NCI-H226 (cell line): ENCODE measurements around the gene KLK10.

Experiments used
- DNase-seq: peaks from one replicate; pipeline ENCODE4 v3.0.0-alpha.2; 2015

The KLK10 gene, protein sequence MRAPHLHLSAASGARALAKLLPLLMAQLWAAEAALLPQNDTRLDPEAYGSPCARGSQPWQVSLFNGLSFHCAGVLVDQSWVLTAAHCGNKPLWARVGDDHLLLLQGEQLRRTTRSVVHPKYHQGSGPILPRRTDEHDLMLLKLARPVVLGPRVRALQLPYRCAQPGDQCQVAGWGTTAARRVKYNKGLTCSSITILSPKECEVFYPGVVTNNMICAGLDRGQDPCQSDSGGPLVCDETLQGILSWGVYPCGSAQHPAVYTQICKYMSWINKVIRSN

DNA sequence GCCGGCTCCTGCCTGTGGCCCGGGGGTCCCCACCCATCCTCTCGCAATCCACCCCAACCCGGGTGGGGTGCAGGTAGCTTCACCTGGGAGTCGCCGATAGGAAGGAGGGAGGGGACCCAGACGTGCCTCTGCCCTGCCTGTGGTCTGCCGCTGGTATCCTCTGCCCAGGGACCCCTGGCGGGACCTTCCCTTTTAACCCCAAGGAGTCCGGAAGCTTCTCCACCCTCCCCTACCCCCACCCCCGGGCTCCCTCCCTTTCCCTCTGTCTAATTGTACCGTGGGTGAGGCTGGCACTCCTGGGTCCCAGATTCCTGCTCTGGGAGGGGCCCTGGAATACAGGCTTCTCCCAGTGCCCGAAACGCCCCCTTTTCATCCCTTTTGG is at the start of gene KLK10:
Gene KLK10 (minus strand): TSS at position 166 of the 382 bp plus-strand sequence. CDS start 579 bp downstream, outside the sequence.
- DNase-seq, result peak; percentile 85

DNA sequence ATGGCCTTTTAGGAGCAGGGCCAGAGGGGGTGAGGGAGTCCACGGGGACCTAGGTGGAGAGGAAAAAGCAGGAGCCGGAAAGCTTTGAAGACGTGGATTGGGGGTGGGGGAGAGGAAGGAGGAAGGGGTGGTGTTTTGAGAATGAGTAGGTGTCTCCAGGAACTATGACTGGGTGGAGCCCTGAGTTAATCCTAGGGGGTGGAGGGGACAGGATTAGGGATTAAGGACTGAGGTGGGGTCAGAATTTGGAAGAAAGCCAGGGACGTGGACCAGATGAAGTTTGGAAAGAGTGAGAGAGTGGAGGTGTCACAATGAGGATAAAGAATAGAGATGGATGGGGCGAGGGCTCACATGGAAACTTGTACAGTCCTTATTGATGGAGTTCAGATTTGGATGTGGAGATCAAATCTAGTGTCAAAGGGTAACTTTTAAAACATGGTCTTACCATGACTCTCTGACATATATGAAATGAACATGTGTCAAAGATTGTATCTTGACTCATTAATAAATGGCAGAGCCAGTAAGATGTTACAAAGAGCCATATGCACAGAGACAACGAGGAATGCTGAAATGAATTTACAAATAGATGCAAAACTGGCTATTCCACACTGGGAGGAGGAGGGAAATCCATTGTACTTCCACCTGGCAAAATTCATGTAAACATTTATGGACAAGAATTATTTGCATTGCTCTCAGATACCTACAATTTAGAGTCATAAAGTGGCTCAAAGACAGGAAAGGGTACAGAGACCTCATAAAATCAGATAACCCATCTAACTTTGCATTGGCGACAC is 47.1 kb upstream of the KLK10 start:
- no peak for DNase-seq

DNA sequence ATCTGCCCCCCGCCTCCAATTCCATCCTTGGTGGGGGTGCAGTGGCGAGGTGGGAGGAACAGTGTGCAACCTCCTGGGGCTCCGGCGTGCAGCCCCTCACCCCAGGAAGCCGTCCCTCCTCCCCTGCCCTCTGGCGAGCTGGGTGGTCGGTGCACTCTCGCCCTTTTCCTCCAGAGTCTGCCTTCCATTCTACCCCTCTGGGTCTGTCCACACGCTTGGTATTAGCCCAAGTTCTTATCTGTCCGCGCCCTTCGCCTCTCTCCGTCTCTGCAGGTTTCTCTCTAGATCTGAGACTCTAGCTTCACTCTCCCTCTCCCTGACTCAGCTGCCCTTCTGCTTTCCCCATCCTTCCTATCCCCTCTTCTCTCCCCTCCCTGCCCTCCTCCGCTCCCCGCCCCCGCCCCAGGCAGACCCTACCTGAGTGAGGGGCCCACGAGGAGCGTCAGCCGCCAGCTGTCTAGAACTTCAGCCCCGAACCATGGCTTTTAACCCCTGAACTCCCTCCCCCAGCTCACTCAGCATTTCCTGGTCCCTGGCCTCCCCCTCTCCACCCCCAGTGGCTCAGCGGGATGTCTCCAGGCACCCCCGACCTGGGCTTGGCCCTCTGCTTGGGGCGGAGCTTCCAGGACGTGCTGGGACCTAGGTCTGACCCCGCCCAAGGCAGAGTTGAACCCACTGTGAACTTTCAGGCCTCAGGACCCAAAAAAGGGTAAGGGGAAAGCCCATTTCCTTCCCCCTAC is 45.9 kb upstream of the KLK10 start:
- DNase-seq, result no peak

DNA sequence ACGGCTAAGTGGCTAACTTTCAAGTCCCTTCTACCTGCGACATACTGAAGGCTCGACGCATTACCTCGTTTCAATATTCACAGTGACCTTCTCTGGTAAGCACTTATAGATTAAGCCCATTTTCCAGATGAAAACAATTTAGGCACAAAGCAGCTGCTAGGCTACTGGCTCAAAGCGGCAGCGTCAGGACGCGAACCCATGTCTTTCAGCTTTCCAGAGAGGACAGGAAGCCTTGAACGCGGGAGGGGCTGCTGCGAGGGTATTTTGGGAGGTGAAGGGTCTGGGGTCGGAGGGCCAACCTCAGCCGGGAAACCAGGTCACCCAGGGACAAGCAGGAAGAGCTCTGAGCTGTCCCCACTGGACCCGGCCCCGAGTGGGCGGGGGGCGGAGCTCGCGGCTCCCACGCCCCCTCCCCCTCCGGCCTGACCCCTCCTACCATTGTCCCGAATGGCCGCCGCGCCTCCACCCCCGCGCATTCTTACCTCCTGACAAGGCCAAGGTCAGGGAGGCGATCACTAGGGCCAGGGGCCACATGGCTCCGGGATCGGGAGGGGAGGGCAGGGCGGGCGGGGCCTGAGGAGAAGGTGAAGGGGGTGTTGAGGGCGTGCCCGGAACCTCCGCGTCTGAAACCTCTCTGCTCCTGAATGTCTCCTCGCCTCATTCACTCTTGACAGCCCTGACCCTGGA is 45.2 kb upstream of the KLK10 start, which contains the start of gene KLK13:
Gene KLK13 (minus strand): TSS at position 559 of the 687 bp plus-strand sequence. CDS start 25 bp downstream, at position 534.
- DNase-seq, result peak; percentile 20

DNA sequence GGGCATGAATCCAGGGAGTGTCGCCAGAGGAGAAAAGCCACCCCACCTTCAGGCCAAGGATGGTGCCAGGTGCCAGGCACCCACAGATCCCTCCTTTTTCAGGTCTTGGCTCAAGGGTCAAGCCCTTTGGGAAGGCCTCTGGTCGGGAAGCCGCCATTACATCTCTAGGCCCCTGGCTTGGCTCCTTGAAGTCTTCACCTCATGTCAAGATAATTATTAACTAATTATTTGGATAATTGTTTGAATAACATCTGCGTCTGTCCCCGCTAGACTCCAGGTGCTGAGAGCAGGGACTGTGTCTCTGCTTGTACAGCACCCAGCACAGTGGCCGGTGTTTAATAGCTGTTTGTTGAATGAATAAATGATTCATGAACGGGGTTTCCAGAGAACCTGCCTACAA is 44.2 kb upstream of the KLK10 start:
- no peak for DNase-seq

DNA sequence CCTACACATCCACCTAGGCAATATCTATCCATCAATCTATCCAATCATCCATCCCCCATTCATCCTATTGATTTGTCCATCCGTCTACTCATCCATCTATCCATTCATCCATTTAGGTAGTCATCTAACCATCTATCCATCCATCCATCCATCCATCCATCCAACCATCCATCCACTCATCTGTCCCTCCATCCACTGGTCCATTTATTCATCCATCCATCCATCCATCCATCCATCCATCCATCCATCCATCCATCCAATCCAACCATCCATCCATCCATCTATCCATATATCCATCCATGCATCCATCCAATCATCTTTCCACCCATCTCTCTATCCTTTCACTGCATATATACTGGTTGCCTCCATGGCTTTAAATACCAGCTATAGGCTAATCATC is 41.5 kb upstream of the KLK10 start:
- DNase-seq, result no peak

DNA sequence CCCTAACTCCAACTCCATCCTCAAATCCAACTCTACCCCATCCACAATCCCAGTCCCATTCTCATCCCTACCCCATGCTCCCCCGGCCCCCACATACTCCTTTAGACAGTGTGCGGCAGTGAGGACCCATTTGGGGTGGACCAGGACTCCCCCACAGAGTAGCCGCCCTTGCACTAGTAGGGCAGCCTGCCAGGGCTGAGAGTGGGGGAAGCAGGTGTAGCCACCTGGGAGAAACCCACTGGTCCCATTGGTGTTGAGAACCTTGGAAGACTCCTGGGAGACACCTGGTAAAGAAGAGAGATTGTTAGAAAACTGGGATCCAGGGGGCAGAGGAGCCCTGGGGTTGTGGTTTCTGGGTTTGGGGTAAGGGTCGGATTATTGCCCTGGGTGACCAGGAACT is 40.8 kb upstream of the KLK10 start:
- DNase-seq, result no peak

DNA sequence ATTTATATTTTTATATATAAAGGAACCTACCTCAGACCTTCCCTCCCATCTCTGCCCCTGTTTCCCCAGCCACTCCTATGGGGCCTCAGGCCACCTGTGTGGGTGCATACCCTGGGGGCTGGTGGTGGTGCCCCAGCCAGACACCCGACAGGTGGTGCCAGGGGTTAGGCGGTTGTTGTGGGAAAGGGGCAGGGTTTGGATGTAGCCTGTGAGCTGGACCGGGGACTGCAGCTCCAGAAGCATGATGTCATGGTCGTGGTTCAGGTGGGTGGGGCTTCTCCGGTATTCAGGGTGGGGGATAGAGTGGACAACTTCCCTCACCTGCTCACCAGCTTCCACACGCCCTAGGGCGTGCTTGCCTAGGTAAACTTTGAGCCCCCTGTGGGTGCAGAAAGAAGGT is 40.2 kb upstream of the KLK10 start:
- DNase-seq, result no peak

DNA sequence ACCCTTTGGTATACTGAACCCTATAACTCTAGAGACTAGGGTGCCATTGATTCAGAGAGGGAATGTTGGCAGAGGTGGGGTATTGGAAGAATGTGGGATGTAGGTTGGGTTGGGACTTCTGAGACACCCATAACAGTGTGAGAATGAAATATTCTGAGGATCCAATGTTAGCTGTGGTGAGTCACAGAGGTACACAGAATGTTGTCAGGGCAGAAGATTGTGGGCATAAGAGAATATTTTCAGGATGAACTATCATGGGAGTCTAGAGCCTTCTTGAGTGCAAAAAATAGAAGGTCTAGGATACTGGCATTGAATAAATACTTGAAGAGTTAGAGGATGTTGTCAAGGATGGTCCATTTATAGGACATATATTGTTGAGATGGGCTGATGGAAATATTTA is 36.4 kb upstream of the KLK10 start:
- peak; percentile 13 for DNase-seq

DNA sequence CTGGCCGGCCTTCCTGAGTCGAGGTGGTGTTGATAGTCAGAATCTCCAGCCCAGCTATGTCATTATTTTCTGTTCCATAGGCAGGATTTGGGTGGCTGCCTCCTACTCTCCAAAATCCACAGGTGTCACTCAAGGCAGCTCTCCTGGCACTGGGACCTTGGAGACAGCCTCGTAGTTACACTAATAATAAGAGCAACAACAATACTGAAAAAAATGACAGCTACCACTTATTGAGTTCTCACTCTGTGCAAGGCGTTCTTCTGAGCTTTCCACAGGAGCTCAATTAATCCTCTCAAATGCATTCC is 27.5 kb upstream of the KLK10 start:
- DNase-seq, result no peak

DNA sequence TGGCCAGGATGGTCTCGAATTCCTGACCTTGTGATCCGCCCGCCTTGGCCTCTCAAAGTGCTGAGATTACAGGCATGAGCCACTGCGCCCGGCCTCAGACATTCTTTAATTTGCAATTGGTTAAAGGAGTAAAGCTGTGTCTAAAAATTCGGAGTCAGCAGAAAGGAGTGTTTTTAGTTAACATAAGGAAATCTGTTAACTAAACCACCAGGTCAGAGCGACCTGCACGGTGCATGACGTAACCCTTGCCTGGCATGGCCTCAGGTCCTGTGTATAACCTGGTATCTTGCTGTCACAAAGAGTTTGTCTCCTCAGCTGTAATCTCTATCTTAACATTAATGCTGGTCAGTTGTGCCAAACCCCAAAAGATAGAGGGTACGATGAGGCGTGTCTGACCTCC is 24.8 kb upstream of the KLK10 start:
- no peak for DNase-seq

DNA sequence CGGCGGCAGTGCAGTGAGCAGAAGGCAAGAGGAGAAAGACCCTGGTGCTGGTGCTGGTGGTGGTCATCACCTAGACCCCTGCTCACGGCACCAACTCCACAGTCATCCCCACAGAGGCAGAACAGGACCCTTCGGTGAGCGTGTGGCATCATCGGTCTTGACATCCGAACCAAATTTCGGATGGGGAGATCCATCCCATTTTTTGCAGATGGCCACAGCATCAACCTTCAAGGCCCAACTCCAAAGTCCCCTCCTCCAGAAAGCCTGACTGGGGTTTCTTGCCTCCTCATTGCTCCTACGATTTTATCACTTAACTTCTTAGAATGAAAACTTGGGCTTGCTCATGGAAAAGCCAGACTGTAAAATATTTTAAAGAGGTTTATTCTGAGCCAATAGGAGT is 24.0 kb upstream of the KLK10 start:
- DNase-seq, result no peak

DNA sequence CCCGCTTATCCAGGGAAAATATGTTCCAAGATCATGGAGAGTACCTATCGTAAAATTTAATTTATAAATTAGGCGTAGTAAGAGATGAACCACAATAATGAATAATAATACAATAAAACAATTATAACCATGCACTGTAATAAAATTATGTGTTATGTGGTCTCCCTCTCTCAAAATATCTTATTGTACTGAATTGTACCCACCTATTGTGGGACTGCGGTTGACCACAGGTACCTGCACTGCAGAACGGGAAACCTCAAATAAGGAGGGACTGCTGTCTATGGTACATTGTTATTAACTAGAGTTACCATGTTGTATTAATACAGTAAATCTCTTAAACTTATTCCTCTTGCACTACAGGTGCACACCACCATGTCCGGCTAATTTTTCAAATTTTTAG is 20.6 kb upstream of the KLK10 start:
- no peak for DNase-seq

DNA sequence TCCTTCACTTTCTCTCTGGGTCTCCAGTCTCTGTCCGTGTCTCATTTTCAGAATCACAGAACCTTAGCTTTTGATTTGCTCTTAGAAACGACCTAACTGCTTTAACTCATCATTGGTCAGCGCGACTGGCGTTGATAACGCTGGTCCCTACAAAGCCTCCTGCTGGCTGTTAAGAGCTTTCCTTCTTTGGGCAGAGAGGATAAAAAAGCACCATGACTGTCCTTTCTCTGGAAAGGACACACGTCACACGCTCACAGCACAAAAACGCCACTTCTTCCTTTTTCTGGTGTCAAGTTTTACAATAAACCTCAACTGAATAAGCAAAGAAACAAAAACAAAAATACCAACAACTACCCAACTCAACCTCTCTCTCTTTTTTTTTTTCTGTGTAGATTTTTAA is 17.0 kb upstream of the KLK10 start:
- no peak for DNase-seq

DNA sequence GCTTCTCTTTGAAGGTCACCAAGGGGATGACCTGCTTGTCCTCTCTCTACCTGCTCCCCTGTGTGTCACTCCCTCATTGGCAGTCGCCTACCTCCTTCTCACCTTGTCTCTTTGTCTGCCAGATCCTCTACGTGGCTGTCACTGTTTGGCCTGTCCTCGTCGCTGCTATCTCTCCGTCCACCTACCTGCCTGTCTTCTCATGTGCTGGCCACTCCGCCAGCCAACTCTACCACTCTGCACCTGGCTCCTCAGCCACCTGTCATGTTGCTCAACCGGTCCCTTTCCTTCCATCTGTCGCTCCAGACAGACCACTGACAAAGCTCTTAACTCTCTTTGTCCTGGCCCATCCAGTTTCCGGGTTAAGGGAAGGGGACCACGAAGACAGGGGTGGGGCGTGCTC is 15.2 kb upstream of the KLK10 start, which contains the start of gene KLK12:
Gene KLK12 (minus strand): TSS at position 299 of the 400 bp plus-strand sequence. CDS start 381 bp downstream, outside the sequence.
- no peak for DNase-seq

DNA sequence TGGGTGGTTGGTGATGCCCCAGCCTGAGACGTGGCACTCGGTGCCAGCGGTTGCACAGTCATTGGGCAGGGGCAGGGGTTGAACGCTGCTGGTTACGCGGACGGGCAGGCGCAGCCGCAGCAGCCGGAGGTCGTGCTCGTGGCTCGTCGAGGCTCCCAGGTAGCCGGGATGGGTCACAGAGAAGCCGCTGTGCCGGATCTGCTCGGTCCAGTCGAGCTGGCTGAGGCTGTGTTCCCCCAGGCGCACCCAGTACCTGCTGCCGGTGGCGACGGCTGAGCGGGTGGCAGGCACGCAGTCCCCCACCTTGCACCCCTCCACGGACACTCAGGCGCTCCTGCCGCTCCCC is 12.3 kb upstream of the KLK10 start:
- no peak for DNase-seq

DNA sequence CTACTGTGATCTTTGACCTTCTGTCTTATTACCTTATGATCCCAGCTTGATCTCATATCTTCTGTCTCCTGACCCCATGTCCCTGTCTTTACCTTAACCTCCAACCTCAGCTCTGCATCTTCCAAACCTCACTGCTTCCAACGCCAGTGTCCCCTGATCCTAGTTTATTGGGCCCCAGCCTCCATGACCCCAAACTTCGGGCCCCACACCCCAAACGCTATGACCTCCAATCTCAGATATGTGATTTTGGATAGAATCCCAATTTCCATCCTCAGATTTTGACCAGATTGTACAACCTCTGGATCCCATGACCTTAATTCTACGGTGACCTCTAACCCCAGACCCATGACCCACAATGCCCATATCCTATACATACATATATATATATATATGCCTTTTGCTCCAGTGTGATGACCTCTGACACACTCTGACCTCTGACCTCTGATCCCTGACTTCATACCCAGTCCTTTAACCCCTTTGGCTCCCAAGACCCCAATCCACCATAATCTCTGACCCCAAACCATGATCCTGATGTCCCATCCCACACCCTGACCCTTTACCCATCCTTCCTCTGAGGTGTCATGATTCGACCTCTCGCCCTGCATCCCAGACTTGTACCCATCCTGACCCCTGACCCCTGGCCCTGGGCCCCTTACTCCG is 11.8 kb upstream of the KLK10 start:
- no peak for DNase-seq

DNA sequence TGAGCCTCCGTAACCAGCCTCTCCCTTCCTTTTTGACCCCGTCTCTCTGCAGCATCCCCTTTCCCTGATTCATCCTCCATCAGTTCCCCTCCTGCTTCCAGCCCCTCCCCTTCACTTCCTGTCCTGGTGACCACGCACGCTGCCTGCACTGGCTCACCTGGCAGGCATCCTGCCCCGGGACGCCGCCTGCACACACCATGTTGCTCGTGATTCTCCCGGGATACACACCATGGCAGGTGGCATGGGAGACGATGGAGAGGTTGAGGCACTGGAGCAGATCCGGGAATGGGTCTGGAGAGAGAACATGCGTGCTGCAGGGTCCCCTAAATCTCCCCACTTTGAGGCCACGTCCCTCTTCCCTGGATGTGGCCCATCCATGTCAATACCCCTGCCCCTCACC is 11.1 kb upstream of the KLK10 start:
- no peak for DNase-seq

DNA sequence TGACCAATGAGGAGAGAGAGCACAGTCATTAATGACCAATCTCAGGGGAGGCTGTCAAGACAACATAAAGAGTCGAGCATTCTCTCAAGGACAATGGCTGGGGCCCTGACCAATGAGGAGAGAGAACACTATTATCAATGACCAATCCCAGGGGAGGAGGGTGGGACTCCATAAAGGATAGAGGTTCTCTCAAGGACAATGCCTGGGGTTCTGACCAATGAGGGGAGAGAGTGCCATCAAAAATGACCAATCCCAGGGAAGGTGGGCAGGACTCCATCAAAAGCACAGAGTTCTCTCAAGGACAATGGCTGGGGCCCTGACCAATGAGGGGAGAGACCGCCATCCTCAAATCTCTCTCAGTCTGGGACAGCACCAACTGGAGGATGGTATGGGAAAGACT is 10.2 kb upstream of the KLK10 start:
- peak; percentile 7 for DNase-seq

DNA sequence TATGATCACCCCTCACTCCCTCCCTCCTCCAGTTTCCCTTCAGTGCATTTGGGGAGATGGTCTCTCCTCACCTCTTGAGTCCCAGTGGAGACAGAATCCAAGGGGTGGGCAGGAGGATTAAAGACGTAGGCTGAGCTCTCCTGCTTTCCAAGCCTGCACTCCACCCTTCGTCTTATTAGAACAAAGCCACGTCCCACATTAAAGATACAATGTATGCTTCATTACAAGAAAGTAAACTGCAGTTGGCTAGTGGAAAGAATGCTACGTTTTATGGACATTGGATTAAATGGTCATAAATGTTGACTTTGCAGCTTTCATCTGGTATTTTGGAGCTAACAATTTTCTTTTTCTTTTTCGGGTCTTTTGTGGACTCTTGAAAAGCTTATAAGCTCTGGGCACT is 8.4 kb upstream of the KLK10 start:
- DNase-seq, result no peak

DNA sequence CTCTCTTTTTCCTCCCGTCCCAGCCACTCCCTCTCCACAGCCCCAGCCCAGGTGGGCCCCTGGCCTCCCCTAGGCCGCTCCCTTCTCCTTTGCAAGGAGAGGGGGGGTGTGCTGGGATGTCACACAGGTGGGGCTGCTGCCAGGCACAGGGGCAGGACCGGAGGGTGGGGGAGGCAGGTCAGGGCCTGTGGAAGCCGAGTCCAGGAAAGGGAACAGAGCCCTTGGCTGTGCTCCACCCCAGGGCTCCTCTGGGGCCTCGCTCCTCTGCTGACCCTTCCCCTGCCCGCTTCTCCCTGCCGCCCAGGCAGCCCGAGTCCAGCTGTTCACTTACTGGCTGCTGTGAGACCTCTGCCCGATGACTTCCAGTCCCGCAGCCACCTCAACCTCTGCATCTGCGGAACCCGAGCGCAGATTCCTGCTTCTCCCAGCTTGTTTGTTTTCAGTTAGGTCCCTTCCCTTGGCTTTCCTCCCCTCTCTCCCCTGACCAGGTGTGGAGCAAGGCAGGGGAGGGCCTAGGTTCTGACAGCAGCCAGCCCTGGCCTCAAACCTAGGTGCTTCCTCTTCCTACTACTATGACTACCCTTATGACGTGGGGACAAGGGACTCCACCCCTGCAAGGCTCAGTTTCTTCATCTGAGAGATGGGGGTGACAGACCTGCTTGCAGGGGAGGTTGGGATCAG is 7.8 kb upstream of the KLK10 start:
- DNase-seq, result no peak

DNA sequence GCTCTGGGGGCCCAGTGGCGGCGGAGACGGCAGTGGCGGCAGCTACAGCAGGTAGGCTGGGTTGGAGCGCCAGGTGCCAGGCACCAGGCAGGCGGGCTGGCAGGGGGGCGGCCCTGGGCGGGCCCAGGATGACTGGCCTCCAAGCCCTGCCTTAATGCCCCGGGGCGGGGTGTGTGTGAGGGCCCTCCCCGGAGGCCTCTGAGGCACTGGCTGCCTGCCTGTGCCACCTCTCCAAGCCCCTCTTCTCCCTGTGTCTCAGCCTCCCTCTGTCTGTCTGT is 7.0 kb upstream of the KLK10 start, which contains the start of gene KLK11:
Gene KLK11 (minus strand): TSS at position 63 of the 278 bp plus-strand sequence. CDS start 985 bp downstream, outside the sequence.
- DNase-seq, result peak; percentile 81
